HG03457 (cell line): ENCODE data around the gene NEDD8.
"Not testable (repeated sequence)": the region's sequence is repeated elsewhere in the genome, so short reads cannot be mapped to it uniquely, and the experiment has no call there.

Experiments used
- ATAC-seq: cut with Tn5 transposase; IDR thresholded peaks from one replicate; pipeline ENCODE4 v1.9.1; 2021; ENCODE audit warnings: moderate number of reproducible peaks; ENCODE audit not compliant: unreplicated experiment

The NEDD8 gene

GRCh38 chr14:24228902-24229301 is 3.3 kb downstream of the NEDD8 start:
- no peak for ATAC-seq

DNA sequence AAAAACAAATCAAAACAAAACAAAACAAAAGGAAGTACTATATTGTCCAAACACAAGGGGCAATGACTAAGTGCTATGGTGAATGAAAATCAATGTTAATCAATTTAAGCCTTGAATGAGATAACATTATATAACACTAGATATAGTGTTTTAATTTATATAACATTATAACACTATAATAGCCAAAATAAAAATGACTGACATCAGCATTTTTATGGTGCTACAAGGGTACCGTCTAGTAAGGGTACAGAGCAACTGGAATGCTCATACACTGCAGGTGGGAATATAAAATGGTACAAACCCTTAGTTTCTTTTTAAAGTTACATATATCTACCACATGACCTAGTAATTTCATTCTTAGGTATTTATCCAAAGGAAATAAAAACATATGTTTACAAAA is 5.7 kb downstream of the NEDD8 start:
- ATAC-seq, result no peak

- no peak for ATAC-seq
Observed at GRCh38 chr14:24224618-24225071, 7.5 kb downstream of the NEDD8 start.

GRCh38 chr14:24222987-24223386 is 9.2 kb downstream of the NEDD8 start:
- ATAC-seq, result not testable (repeated sequence)

DNA sequence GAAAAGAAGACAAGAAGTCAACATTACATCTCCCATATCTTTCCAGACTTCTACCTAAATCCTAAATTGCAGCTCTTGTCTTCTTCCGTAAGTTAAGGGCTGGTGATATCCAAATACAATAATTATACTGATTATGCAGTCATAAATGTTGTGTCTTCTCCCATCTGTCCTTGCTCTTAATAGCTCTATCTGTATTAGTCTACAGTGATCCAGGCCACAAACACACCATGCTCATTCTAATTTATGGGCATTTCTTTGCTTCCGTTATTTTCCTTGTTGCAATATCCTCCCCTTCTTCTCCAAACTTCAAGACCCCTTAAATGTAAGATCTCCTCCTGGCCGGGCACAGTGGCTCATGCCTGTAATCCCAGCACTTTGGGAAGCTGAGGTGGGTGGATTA is 12.6 kb downstream of the NEDD8 start:
- no peak for ATAC-seq

- ATAC-seq, result no peak
Observed at GRCh38 chr14:24219080-24219479, 13.1 kb downstream of the NEDD8 start.

- not testable (repeated sequence) for ATAC-seq
Observed at GRCh38 chr14:24216876-24217275, 15.3 kb downstream of the NEDD8 start.

DNA sequence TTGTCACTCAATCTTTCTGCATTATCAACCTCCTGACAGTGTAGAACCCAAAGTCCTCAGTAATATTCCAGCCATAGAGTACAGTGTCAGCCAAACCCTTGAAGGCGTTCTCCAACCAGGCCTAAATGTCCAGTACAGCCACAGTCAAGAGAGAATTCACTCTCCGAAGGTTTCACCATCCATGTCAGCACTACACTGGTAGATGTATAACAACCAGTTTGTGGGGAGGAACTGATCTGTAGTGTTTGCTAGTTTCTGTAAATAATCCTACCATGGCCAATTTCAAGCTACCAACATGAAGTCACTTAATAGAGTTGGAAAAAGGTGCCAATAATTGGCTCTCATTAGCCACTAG is 15.8 kb downstream of the NEDD8 start:
- no peak for ATAC-seq

- ATAC-seq, result peak; percentile 42
Observed at GRCh38 chr14:24215495-24216344, 16.4 kb downstream of the NEDD8 start, which contains the start of gene MDP1. Gene MDP1 (minus strand): TSS chr14:24216066. CDS start chr14:24215955, 111 bp downstream.

GRCh38 chr14:24213866-24214662 is 18.1 kb downstream of the NEDD8 start:
- ATAC-seq, result no peak

- peak; percentile 64 for ATAC-seq
Observed at GRCh38 chr14:24212924-24213865, 19.0 kb downstream of the NEDD8 start, which contains the start of gene CHMP4A. Gene CHMP4A (minus strand): TSS chr14:24213488. CDS start chr14:24213439, 49 bp downstream.

DNA sequence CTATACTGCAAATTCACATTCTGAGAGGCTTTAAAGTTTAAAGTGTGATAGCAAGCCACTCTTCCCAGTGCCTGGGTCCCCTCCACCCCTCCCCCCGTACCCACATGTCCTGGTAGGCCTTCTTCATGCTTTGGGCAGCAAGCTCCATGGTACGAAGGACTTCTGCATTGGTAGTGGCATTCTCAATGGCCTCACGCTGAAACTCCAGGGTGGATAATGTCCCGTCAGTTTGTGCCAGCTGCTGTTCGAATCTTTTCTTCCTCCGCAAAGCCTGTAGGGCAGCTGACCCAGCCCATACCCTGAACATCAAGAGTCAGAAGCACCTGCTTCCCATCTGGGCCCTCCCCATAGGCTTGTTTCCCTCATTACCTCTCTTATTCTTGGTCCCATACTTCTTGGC is 20.9 kb downstream of the NEDD8 start:
- ATAC-seq, result no peak

DNA sequence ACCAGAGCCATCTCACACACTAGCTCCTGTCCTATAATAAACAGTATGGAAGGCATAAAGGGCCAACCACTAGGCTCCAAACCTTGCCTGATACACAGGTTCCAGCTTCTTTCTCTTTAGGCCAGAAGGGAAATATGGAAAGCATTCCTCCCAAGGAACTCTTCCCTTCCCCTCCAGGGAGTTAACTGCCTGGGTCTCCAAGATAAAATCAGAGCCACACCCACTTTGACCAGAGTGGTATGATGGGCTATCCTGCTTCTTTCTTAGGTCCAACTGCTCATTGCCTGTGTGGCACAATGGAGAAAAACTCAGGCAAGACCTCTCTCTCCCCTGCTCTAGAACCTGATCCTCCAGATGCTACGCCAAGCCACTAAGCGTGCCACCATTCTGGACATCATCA is 24.5 kb downstream of the NEDD8 start:
- no peak for ATAC-seq

DNA sequence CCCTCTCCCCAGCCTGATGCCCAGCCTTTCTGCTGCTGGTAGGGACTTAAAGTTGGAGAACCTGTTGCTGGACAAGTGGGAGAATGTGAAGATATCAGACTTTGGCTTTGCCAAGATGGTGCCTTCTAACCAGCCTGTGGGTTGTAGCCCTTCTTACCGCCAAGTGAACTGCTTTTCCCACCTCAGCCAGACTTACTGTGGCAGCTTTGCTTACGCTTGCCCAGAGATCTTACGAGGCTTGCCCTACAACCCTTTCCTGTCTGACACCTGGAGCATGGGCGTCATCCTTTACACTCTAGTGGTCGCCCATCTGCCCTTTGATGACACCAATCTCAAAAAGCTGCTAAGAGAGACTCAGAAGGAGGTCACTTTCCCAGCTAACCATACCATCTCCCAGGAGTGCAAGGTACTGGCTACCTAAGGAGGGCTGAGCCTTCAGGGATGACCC is 25.0 kb downstream of the NEDD8 start:
- ATAC-seq, result no peak

DNA sequence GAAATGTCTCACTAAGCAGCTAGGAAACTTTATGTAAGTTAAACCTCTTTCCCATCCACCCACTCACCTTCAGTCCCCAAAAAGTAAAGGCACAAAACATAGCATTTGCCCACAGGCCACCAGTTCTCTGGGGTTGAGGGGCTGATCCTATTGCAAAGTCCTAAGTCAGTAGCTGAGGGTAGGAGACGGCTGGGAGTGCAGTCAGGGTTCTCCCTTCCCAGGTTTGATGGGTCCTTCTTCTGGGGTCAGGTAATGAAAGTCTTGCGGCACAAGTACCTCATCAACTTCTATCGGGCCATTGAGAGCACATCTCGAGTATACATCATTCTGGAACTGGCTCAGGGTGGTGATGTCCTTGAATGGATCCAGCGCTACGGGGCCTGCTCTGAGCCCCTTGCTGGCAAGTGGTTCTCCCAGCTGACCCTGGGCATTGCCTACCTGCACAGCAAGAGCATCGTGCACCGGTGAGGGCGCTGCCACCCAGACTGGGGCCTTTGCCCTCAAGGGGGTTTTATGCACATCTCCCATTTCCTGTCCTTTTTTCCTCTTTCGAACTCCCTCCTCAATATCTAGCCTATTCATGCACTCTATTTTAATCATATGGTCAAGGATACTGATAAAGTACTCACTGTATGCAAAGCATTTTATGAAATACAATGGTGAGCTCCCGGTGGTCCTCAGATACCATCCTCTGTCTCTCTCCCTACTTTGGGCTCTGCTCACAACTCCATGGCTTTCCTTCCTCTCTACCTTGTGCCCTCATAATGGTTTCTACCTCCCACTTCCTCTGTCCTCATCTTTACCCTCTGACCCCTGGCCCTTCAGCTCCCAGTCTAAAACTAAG is 25.7 kb downstream of the NEDD8 start:
- ATAC-seq, result no peak

GRCh38 chr14:24204163-24205146 is 27.7 kb downstream of the NEDD8 start:
- no peak for ATAC-seq

GRCh38 chr14:24203249-24203886 is 28.8 kb downstream of the NEDD8 start:
- not testable (repeated sequence) for ATAC-seq

- not testable (repeated sequence) for ATAC-seq
Observed at GRCh38 chr14:24202538-24202937, 29.6 kb downstream of the NEDD8 start.
